ENCODE results near the gene NISCH. TPM values are rescaled to one million over a fixed set of nuclear protein-coding genes. Genes with fewer than 3 reads are reported as not detected.

Gene NISCH
- total and polyA plus RNA-seq, 2 donors (not counting 1 experiment from before 2014, with no cell fraction given): 31.1 to 69.9 TPM

DNA sequence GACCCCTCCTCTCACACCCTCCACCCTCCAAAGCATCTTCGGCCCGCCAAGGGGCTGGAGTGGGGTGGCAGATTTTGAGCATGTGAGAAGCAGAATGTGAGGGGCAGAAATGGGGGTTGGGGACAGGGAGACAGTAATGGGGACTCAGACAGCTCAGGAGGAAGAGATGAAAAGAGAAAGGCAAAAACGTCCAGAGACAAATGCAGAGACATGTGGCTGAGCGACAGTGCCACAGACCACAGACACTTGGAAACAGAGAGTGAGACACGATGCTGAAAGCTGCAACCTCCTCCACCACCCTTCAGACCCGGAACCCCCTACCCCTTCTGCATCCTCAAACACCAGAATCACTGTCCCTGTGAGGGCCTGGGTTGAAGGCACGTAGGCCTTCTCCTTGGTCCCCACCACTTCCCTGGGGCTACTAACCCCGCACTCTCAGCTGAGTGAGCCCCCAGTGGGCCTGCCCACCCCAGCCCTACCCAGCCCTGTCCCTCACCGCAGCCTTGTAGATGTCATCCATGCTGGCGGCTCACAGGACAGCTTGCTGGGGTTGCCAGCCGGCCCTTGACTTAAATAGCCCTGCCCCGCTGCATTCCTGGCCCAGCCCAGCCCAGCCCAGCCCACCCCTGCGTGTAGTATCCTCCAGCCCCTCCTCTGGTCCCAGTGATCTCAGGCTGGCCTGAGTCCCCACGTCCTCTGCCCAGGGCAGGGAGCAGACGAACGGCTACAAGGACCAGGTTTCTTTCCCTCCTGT lies 1.7 kb upstream of the NISCH start, which contains the start of gene TNNC1:
Gene TNNC1, minus strand, starts transcription at position 546 of the 754 bp plus-strand sequence. Its CDS starts 26 bp downstream, at position 520.
- no peak for DNase-seq (ENCODE audit: low read depth in 2 of 2)
- H3K4me1 ChIP-seq (ENCODE audit: control insufficient read depth, extremely low read depth, insufficient read depth, low read length): peaks cover 7% of the 10 kb centered on the region
- H2AFZ ChIP-seq (ENCODE audit: low read length): peak within 1 kb of the TSS; percentile 87
- H3K36me3 ChIP-seq (ENCODE audit: control insufficient read depth, insufficient read depth, low read length): peaks cover 3% of the 10 kb centered on the region
- no peaks in the 10 kb centered on the region for H4K20me1 ChIP-seq (ENCODE audit: control insufficient read depth, extremely low read depth, insufficient read depth, low read length)
- no peaks in the 10 kb centered on the region for H3K9me3 ChIP-seq (ENCODE audit: control insufficient read depth, insufficient read depth, low read depth, low read length)
- peak within 1 kb of the TSS in 2 of 4 experiments; percentile 67 to 89 for H3K4me3 ChIP-seq (replicated peaks in 1 of 4; ENCODE audit: control extremely low read depth in 1 of 4, insufficient read depth in 1 of 4, low read depth in 3 of 4, low read length in 4 of 4)
- H3K9ac ChIP-seq (ENCODE audit: insufficient read depth, low read length): no peak within 1 kb of the TSS
- no peaks in the 10 kb centered on the region for H3K27me3 ChIP-seq (ENCODE audit: control insufficient read depth, insufficient read depth, low read length)
- no peak for TF ChIP-seq CTCF (conservative IDR thresholded peaks at IDR 0.05 in 1 of 2, IDR thresholded peaks at IDR 0.05 in 1 of 2; ENCODE audit: low read depth in 1 of 2, low read length in 2 of 2)
- no peak for TF ChIP-seq EZH2 (IDR thresholded peaks at IDR 0.05; ENCODE audit: low read length, missing control alignments)
- H3K4me2 ChIP-seq (ENCODE audit: extremely low read depth, insufficient read depth, low read length): no peak within 1 kb of the TSS
- H3K79me2 ChIP-seq (ENCODE audit: control insufficient read depth, insufficient read depth, low read length): peaks cover 22% of the 10 kb centered on the region
- no peak within 1 kb of the TSS for H3K27ac ChIP-seq (ENCODE audit: insufficient read depth, low read length)

- Histone ChIP-seq H3K79me2 (ENCODE audit: control insufficient read depth, insufficient read depth, low read length) (peaks cover 22% of the 10 kb centered on the region), H3K27ac (ENCODE audit: insufficient read depth, low read length) (no peak overlapping the region), H3K9ac (ENCODE audit: insufficient read depth, low read length) (no peak overlapping the region), H3K9me3 (ENCODE audit: control insufficient read depth, insufficient read depth, low read depth, low read length) (no peaks in the 10 kb centered on the region), H3K4me2 (ENCODE audit: extremely low read depth, insufficient read depth, low read length) (no peak overlapping the region), H3K4me1 (ENCODE audit: control insufficient read depth, extremely low read depth, insufficient read depth, low read length) (peaks cover 7% of the 10 kb centered on the region), H4K20me1 (ENCODE audit: control insufficient read depth, extremely low read depth, insufficient read depth, low read length) (no peaks in the 10 kb centered on the region), H2AFZ (ENCODE audit: low read length) (peak overlapping the region; percentile 87), H3K4me3 (replicated peaks in 1 of 4; ENCODE audit: control extremely low read depth in 1 of 4, insufficient read depth in 1 of 4, low read depth in 3 of 4, low read length in 4 of 4) (peak overlapping the region in 2 of 4 experiments; percentile 67 to 89), H3K36me3 (ENCODE audit: control insufficient read depth, insufficient read depth, low read length) (peaks cover 9% of the 10 kb centered on the region), H3K27me3 (ENCODE audit: control insufficient read depth, insufficient read depth, low read length) (no peaks in the 10 kb centered on the region)
- TF ChIP-seq CTCF (conservative IDR thresholded peaks at IDR 0.05 in 1 of 2, IDR thresholded peaks at IDR 0.05 in 1 of 2; ENCODE audit: low read depth in 1 of 2, low read length in 2 of 2) (no peak), EZH2 (IDR thresholded peaks at IDR 0.05; ENCODE audit: low read length, missing control alignments) (no peak)
- no peak for DNase-seq (ENCODE audit: low read depth in 2 of 2)
Observed at GRCh38 chr3:52454250-52454937, 1.0 kb upstream of the NISCH start.

- peaks cover 9% of the 10 kb centered on the region for H3K36me3 ChIP-seq (ENCODE audit: control insufficient read depth, insufficient read depth, low read length)
- peaks cover 7% of the 10 kb centered on the region for H3K4me1 ChIP-seq (ENCODE audit: control insufficient read depth, extremely low read depth, insufficient read depth, low read length)
- TF ChIP-seq CTCF (conservative IDR thresholded peaks at IDR 0.05 in 1 of 2, IDR thresholded peaks at IDR 0.05 in 1 of 2; ENCODE audit: low read depth in 1 of 2, low read length in 2 of 2) (no peak), EZH2 (IDR thresholded peaks at IDR 0.05; ENCODE audit: low read length, missing control alignments) (no peak)
- DNase-seq (ENCODE audit: low read depth in 2 of 2): no peak
- H3K4me3 ChIP-seq (replicated peaks in 1 of 4; ENCODE audit: control extremely low read depth in 1 of 4, insufficient read depth in 1 of 4, low read depth in 3 of 4, low read length in 4 of 4): peak overlapping the region; percentile 52 to 89 (median 68)
- no peaks in the 10 kb centered on the region for H3K27me3 ChIP-seq (ENCODE audit: control insufficient read depth, insufficient read depth, low read length)
- H2AFZ ChIP-seq (ENCODE audit: low read length): peak overlapping the region; percentile 87
- H3K9ac ChIP-seq (ENCODE audit: insufficient read depth, low read length): peak overlapping the region; percentile 62
- H4K20me1 ChIP-seq (ENCODE audit: control insufficient read depth, extremely low read depth, insufficient read depth, low read length): no peaks in the 10 kb centered on the region
- H3K79me2 ChIP-seq (ENCODE audit: control insufficient read depth, insufficient read depth, low read length): peaks cover 22% of the 10 kb centered on the region
- peak overlapping the region; percentile 71 for H3K27ac ChIP-seq (ENCODE audit: insufficient read depth, low read length)
- H3K9me3 ChIP-seq (ENCODE audit: control insufficient read depth, insufficient read depth, low read depth, low read length): no peaks in the 10 kb centered on the region
- peak overlapping the region; percentile 90 for H3K4me2 ChIP-seq (ENCODE audit: extremely low read depth, insufficient read depth, low read length)
Observed at GRCh38 chr3:52454938-52455282, 494 bp upstream of the NISCH start.
